SK-N-SH treated with all-trans-retinoic acid at 6 μM for 48 hours (cell line): ENCODE measurements around the gene CYP26C1.

Source experiments
- ATAC-seq: fragments of 200-7000 bp; cut with Tn5 transposase; 3 replicates; pipeline ENCODE4 v1.9.1; 2020; ENCODE audit warnings: mild to moderate bottlenecking, moderate library complexity
- ARNTL ChIP-seq: fragments of 450-650 bp; formaldehyde crosslinking; IDR thresholded peaks from 2 replicates; pipeline ENCODE4 v1.5.0; 2020; ENCODE audit warnings: low read depth, mild to moderate bottlenecking, moderate library complexity, borderline replicate concordance
- BACH2 ChIP-seq: fragments of 250-450 bp; sonication (Bioruptor Pico); IDR thresholded peaks from 2 replicates; pipeline ENCODE4 v1.9.0; 2021; ENCODE audit warnings: mild to moderate bottlenecking, borderline replicate concordance
- CREB5 ChIP-seq: fragments of 250-450 bp; sonication (Bioruptor Pico); IDR thresholded peaks from 2 replicates; pipeline ENCODE4 v1.5.1; 2020; ENCODE audit warnings: low read depth, mild to moderate bottlenecking, moderate library complexity
- CSDC2 ChIP-seq: fragments of 250-450 bp; sonication (Bioruptor Pico); IDR thresholded peaks from 2 replicates; pipeline ENCODE4 v1.5.0; 2020; ENCODE audit warnings: mild to moderate bottlenecking, moderate library complexity
- ESRRG ChIP-seq: fragments of 250-450 bp; sonication (Bioruptor Pico); IDR thresholded peaks from 2 replicates; pipeline ENCODE4 v1.6.1; 2021; ENCODE audit warnings: mild to moderate bottlenecking
- GLIS3 ChIP-seq: fragments of 250-450 bp; sonication (Bioruptor Pico); IDR thresholded peaks from 2 replicates; pipeline ENCODE4 v1.5.0; 2020; ENCODE audit warnings: mild to moderate bottlenecking, moderate library complexity
- ISL1 ChIP-seq: fragments of 250-450 bp; sonication (Bioruptor Pico); IDR thresholded peaks from 2 replicates; pipeline ENCODE4 v2.1.2; 2022; ENCODE audit warnings: mild to moderate bottlenecking, moderate library complexity
- PATZ1 ChIP-seq: fragments of 250-450 bp; sonication (Bioruptor Pico); IDR thresholded peaks from 2 replicates; pipeline ENCODE4 v1.8.0; 2020; ENCODE audit warnings: mild to moderate bottlenecking, moderate library complexity, borderline replicate concordance
- POU6F1 ChIP-seq: fragments of 250-450 bp; sonication (Bioruptor Pico); IDR thresholded peaks from 2 replicates; pipeline ENCODE4 v1.8.0; 2021; ENCODE audit warnings: low read depth, mild to moderate bottlenecking, moderate library complexity, borderline replicate concordance
- PPARA ChIP-seq: fragments of 250-450 bp; sonication (Bioruptor Pico); IDR thresholded peaks from 2 replicates; pipeline ENCODE4 v1.5.0; 2020; ENCODE audit warnings: mild to moderate bottlenecking, borderline replicate concordance
- RARB ChIP-seq: fragments of 250-450 bp; sonication (Bioruptor Pico); IDR thresholded peaks from 2 replicates; pipeline ENCODE4 v1.8.0; 2021; ENCODE audit warnings: mild to moderate bottlenecking, moderate library complexity
- SNAI2 ChIP-seq: fragments of 250-450 bp; sonication (Bioruptor Pico); IDR thresholded peaks from 2 replicates; pipeline ENCODE4 v1.5.0; 2020; ENCODE audit warnings: mild to moderate bottlenecking, moderate library complexity
- TCF4 ChIP-seq: fragments of 250-450 bp; sonication (Bioruptor Pico); IDR thresholded peaks from 2 replicates; pipeline ENCODE4 v1.8.0; 2021; ENCODE audit warnings: mild to moderate bottlenecking, moderate library complexity, borderline replicate concordance
- ZC3H10 ChIP-seq: fragments of 250-450 bp; sonication (Bioruptor Pico); IDR thresholded peaks from 2 replicates; pipeline ENCODE4 v1.5.1; 2021; ENCODE audit warnings: mild to moderate bottlenecking, moderate library complexity
- ZFP3 ChIP-seq: fragments of 250-450 bp; sonication (Bioruptor Pico); IDR thresholded peaks from 2 replicates; pipeline ENCODE4 v1.5.0; 2020; ENCODE audit warnings: mild to moderate bottlenecking, moderate library complexity
- ZFP30 ChIP-seq: fragments of 450-650 bp; formaldehyde crosslinking; IDR thresholded peaks from 2 replicates; pipeline ENCODE4 v1.5.0; 2022; ENCODE audit warnings: mild to moderate bottlenecking, moderate library complexity
- ZNF565 ChIP-seq: fragments of 450-650 bp; formaldehyde crosslinking; conservative IDR thresholded peaks from 2 replicates; pipeline ENCODE4 v1.5.0; 2020; ENCODE audit warnings: low read depth, mild to moderate bottlenecking, moderate library complexity
- ZNF70 ChIP-seq: fragments of 450-650 bp; formaldehyde crosslinking; IDR thresholded peaks from 2 replicates; pipeline ENCODE4 v1.5.0; 2020; ENCODE audit warnings: mild to moderate bottlenecking, moderate library complexity
- ZNF8 ChIP-seq: fragments of 450-650 bp; formaldehyde crosslinking; IDR thresholded peaks from 2 replicates; pipeline ENCODE4 v1.5.0; 2020; ENCODE audit warnings: mild to moderate bottlenecking, moderate library complexity
- TF ChIP-seq, protein P1 (sequence below): fragments of 250-450 bp; sonication (Bioruptor Pico); IDR thresholded peaks from 2 replicates; pipeline ENCODE4 v1.5.0; 2020; ENCODE audit warnings: mild to moderate bottlenecking, moderate library complexity

The CYP26C1 gene

DNA sequence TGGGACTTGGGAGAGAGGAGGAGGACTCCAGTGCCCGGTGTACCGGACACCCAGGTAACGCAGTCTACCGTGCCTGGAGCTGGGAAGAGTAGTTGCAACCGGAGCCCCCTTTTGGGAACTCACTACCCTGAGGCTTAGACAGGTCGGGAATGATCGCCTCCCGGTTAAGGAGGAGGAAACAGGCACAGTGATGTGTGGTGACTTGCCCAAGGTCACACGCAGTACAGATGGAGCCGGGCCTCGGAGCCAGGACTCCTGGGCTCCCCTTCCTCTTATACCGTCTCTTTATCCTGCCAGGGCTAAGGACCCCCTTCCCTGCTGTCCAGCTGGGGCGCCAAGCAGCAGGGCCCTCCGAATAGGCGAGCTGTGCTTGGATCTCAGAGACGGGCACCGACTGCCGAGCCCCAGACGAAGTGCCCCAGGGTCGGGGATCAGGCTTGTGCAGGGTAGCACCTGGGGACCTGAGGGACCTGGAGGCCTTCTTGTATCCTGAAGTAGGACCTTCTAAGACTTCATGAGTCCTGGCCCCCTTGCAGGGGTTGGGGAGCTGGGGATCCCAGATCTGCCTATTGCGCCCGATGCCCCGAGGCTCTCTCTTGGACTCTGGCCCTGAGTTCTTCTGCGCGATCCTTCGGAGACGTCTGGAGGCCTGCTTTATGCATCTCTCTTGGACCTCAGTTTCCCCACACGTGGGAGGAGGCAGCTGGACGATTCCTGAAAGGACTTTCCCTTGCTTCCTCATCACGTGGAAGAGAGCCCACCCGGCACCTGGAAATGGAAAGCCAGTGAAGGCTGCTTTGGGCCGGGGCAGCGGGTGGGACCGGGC lies 12.3 kb downstream of the CYP26C1 start:
- peak; percentile 26 for ATAC-seq
- TF ChIP-seq ESRRG (CRISPR knock-in tag) (no peak), GLIS3 (CRISPR knock-in tag) (no peak), PPARA (CRISPR knock-in tag) (no peak), CSDC2 (CRISPR knock-in tag) (no peak), ISL1 (CRISPR knock-in tag) (no peak), ZFP3 (CRISPR knock-in tag) (no peak), ZNF565 (CRISPR knock-in tag) (no peak), ZC3H10 (CRISPR knock-in tag) (no peak), BACH2 (CRISPR knock-in tag) (no peak), TCF4 (no peak), SNAI2 (CRISPR knock-in tag) (no peak), ZNF70 (CRISPR knock-in tag) (no peak), CREB5 (CRISPR knock-in tag) (no peak)
- TF ChIP-seq, protein P1, sequence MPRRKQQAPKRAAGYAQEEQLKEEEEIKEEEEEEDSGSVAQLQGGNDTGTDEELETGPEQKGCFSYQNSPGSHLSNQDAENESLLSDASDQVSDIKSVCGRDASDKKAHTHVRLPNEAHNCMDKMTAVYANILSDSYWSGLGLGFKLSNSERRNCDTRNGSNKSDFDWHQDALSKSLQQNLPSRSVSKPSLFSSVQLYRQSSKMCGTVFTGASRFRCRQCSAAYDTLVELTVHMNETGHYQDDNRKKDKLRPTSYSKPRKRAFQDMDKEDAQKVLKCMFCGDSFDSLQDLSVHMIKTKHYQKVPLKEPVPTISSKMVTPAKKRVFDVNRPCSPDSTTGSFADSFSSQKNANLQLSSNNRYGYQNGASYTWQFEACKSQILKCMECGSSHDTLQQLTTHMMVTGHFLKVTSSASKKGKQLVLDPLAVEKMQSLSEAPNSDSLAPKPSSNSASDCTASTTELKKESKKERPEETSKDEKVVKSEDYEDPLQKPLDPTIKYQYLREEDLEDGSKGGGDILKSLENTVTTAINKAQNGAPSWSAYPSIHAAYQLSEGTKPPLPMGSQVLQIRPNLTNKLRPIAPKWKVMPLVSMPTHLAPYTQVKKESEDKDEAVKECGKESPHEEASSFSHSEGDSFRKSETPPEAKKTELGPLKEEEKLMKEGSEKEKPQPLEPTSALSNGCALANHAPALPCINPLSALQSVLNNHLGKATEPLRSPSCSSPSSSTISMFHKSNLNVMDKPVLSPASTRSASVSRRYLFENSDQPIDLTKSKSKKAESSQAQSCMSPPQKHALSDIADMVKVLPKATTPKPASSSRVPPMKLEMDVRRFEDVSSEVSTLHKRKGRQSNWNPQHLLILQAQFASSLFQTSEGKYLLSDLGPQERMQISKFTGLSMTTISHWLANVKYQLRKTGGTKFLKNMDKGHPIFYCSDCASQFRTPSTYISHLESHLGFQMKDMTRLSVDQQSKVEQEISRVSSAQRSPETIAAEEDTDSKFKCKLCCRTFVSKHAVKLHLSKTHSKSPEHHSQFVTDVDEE = no peak

GRCh38 chr10:93073539-93074146 lies 13.0 kb downstream of the CYP26C1 start, which contains the start of gene CYP26A1:
TSS of gene CYP26A1 (plus strand) at chr10:93073893. CDS start at chr10:93073935, 42 bp downstream.
- TF ChIP-seq, protein P1 = peak; percentile 37; the same call in 1 of the 2 replicates
- TF ChIP-seq ESRRG (CRISPR knock-in tag) = no peak
- no peak for TF ChIP-seq ZNF565 (CRISPR knock-in tag)
- TF ChIP-seq SNAI2 (CRISPR knock-in tag) = no peak
- no peak for TF ChIP-seq ISL1 (CRISPR knock-in tag)
- ATAC-seq = peak; percentile 22; the same call in 2 of the 3 replicates

DNA sequence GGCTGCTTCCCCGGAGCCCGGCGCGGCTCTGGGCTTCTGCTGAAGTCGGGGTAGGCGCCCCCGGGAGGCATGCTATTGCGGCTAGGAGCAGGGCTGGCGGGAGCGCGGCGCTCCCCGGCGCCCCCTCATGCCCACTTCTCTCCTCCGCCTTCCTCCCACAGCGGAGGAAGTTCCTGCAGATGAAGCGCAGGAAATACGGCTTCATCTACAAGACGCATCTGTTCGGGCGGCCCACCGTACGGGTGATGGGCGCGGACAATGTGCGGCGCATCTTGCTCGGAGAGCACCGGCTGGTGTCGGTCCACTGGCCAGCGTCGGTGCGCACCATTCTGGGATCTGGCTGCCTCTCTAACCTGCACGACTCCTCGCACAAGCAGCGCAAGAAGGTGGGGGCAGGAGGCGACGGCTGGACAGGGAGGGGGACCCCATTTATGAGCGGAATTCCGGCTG lies 13.6 kb downstream of the CYP26C1 start:
- ATAC-seq = peak; percentile 33
- TF ChIP-seq RARB = no peak
- no peak for TF ChIP-seq PATZ1 (CRISPR knock-in tag)
- TF ChIP-seq ZFP3 (CRISPR knock-in tag) = no peak
- TF ChIP-seq, protein P1 = no peak
- no peak for TF ChIP-seq ARNTL (CRISPR knock-in tag)
- TF ChIP-seq ZFP30 (CRISPR knock-in tag) = no peak
- TF ChIP-seq ESRRG (CRISPR knock-in tag) = no peak
- no peak for TF ChIP-seq POU6F1
- TF ChIP-seq ISL1 (CRISPR knock-in tag) = no peak
- TF ChIP-seq ZNF8 (CRISPR knock-in tag) = no peak
- TF ChIP-seq BACH2 (CRISPR knock-in tag) = no peak
- no peak for TF ChIP-seq ZNF565 (CRISPR knock-in tag)
- TF ChIP-seq SNAI2 (CRISPR knock-in tag) = no peak
